Measurements from ENCODE around the gene LRIT2. TPM values are rescaled to one million over a fixed set of nuclear protein-coding genes. Genes with fewer than 3 reads are reported as not detected.

LRIT2 gene
- total and polyA plus RNA-seq, 4 donors: not detected

DNA sequence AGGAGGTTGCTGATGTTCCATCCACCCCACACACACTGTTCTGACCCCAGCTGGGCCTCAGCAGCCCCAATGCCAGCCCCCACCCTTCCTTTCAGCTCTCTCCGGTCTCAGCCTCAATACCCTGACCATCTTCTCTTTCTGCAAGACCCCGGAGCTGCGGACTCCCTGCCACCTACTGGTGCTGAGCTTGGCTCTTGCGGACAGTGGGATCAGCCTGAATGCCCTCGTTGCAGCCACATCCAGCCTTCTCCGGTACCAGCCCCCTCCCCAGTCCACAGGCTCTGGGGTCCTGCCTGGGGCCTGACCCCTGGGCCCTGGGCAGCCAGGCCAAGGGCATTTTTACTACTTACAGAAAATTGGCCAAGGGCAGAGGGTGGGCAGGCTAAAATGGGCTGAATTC lies 22.2 kb upstream of the LRIT2 start:
- no peak for ATAC-seq (ENCODE audit: insufficient read depth, low FRiP score)
- Histone ChIP-seq H3K27me3 (ENCODE audit: control insufficient read depth in 3 of 3, insufficient read depth in 3 of 3, low read length in 2 of 3) (peaks cover 0 to 2% (median 0%) of the 10 kb centered on the region in 3 donors), H3K4me3 (no peak overlapping the region), H3K9me3 (ENCODE audit: control insufficient read depth in 4 of 4, insufficient read depth in 3 of 4, low read length in 3 of 4) (peaks cover 0 to 4% (median 2%) of the 10 kb centered on the region in 4 donors), H3K9ac (ENCODE audit: insufficient read depth in 1 of 2, low read length in 2 of 2) (no peak overlapping the region), H3K4me1 (ENCODE audit: control insufficient read depth in 5 of 5, insufficient read depth in 5 of 5, low read length in 5 of 5) (no peaks in the 10 kb centered on the region), H3K27ac (ENCODE audit: low read depth in 1 of 2, low read length in 1 of 2) (no peak overlapping the region), H3K36me3 (ENCODE audit: control insufficient read depth in 4 of 4, insufficient read depth in 4 of 4, low read length in 4 of 4) (no peaks in the 10 kb centered on the region)
- no peak for DNase-seq
- 79 to 82% methylated on average over 6 of the region's 6 CpGs for WGBS, 2 donors
- TF ChIP-seq, protein P1, sequence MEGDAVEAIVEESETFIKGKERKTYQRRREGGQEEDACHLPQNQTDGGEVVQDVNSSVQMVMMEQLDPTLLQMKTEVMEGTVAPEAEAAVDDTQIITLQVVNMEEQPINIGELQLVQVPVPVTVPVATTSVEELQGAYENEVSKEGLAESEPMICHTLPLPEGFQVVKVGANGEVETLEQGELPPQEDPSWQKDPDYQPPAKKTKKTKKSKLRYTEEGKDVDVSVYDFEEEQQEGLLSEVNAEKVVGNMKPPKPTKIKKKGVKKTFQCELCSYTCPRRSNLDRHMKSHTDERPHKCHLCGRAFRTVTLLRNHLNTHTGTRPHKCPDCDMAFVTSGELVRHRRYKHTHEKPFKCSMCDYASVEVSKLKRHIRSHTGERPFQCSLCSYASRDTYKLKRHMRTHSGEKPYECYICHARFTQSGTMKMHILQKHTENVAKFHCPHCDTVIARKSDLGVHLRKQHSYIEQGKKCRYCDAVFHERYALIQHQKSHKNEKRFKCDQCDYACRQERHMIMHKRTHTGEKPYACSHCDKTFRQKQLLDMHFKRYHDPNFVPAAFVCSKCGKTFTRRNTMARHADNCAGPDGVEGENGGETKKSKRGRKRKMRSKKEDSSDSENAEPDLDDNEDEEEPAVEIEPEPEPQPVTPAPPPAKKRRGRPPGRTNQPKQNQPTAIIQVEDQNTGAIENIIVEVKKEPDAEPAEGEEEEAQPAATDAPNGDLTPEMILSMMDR (IDR thresholded peaks at IDR 0.05; ENCODE audit: control extremely low read depth, extremely low read depth): no peak

DNA sequence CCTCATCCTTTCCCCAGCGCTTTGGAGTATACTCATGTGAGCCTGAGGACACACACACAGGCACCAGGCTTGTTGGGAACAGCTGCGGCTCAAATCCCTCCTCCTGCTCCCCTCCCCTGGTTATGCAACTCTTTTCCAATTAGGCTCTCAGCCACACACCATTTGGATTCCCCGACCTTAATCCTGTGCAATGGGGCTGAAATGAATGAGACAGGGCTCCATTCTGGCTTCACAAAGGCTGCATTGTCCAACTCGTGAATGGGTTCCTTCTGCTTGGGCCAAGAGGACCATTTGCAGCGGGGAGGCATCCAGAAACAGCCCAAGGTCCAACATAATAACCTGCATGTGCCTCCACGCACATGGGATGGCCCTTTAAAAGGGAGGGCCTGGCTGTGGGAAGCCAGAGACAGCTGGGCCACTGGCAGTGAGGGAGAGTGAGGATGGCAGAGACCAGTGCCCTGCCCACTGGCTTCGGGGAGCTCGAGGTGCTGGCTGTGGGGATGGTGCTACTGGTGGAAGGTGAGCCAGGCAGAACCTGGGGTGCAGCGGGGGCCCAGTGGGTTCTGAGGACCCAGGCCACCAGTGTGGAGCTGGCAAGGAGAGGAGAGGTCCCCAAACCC lies 19.4 kb upstream of the LRIT2 start, which contains the start of gene RGR:
RGR (plus strand) TSS at position 403 of the 620 bp plus-strand sequence; CDS start at position 441, 38 bp downstream.
- Histone ChIP-seq H3K4me1 (ENCODE audit: control insufficient read depth in 5 of 5, insufficient read depth in 5 of 5, low read length in 5 of 5) (no peaks in the 10 kb centered on the region), H3K9ac (ENCODE audit: insufficient read depth in 1 of 2, low read length in 2 of 2) (no peak within 1 kb of the TSS), H3K9me3 (ENCODE audit: control insufficient read depth in 4 of 4, insufficient read depth in 3 of 4, low read length in 3 of 4) (no peaks in the 10 kb centered on the region), H3K27me3 (ENCODE audit: control insufficient read depth in 3 of 3, insufficient read depth in 3 of 3, low read length in 2 of 3) (peaks cover 0 to 2% (median 0%) of the 10 kb centered on the region in 3 donors), H3K36me3 (ENCODE audit: control insufficient read depth in 4 of 4, insufficient read depth in 4 of 4, low read length in 4 of 4) (no peaks in the 10 kb centered on the region), H3K27ac (ENCODE audit: low read depth in 1 of 2, low read length in 1 of 2) (no peak within 1 kb of the TSS), H3K4me3 (no peak within 1 kb of the TSS)
- peak; percentile 24 to 71 (median 42) for DNase-seq
- WGBS, 2 donors: 58 to 69% methylated on average over 9 of the region's 9 CpGs
- ATAC-seq (ENCODE audit: insufficient read depth, low FRiP score): peak; percentile 30
- TF ChIP-seq, protein P1 (IDR thresholded peaks at IDR 0.05; ENCODE audit: control extremely low read depth, extremely low read depth): no peak

DNA sequence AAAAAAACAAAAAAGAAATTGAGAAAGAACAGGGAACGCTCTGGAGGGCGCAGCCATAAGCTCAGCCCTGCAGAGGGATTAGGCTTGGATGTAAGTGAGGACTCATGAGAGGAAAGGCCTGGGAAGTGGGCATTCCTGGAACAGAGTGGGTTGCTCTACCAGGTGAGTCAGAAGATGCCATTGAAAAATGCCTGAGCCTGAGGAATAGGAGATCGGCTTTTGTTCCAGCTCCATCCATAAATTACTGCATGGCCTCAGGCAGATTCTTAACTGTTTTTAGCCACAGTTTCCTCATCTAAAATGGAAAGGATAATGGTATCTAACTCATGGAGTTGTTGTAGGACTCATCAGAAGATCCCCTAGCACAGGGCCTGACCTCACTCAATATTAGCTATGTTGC lies 18.4 kb upstream of the LRIT2 start:
- Histone ChIP-seq H3K4me1 (ENCODE audit: control insufficient read depth in 5 of 5, insufficient read depth in 5 of 5, low read length in 5 of 5) (no peaks in the 10 kb centered on the region), H3K36me3 (ENCODE audit: control insufficient read depth in 4 of 4, insufficient read depth in 4 of 4, low read length in 4 of 4) (no peaks in the 10 kb centered on the region), H3K9me3 (ENCODE audit: control insufficient read depth in 4 of 4, insufficient read depth in 3 of 4, low read length in 3 of 4) (no peaks in the 10 kb centered on the region), H3K27ac (ENCODE audit: low read depth in 1 of 2, low read length in 1 of 2) (no peak overlapping the region), H3K9ac (ENCODE audit: insufficient read depth in 1 of 2, low read length in 2 of 2) (no peak overlapping the region), H3K27me3 (ENCODE audit: control insufficient read depth in 3 of 3, insufficient read depth in 3 of 3, low read length in 2 of 3) (peaks cover 0 to 2% (median 0%) of the 10 kb centered on the region in 3 donors), H3K4me3 (no peak overlapping the region)
- TF ChIP-seq, protein P1 (IDR thresholded peaks at IDR 0.05; ENCODE audit: control extremely low read depth, extremely low read depth): no peak
- WGBS, 2 donors: 93 to 99% methylated on average over 3 of the region's 3 CpGs
- no peak for ATAC-seq (ENCODE audit: insufficient read depth, low FRiP score)
- no peak for DNase-seq

Data from lung (tissue), 12 donors.